AG04449 (cell line): ENCODE measurements around the gene SULF2.

Experiments
- CTCF ChIA-PET: fragments of 350-600 bp; formaldehyde crosslinking; extraction: SDS; loops from one replicate; lab custom pipeline; 2021; ENCODE audit warnings: antibody characterized with exemption; lab: Yijun Ruan, JAX
- POLR2A ChIA-PET: fragments of 400-600, 350-600 bp; formaldehyde crosslinking; extraction: SDS; loops from one replicate; lab custom pipeline; 2020; ENCODE audit warnings: antibody characterized with exemption, inconsistent platforms; lab: Yijun Ruan, JAX
- DNase-seq: peaks from one replicate; pipeline ENCODE4 v3.0.0-alpha.2; 2010; ENCODE audit warnings: low read depth, low spot score
- H3K4me3 ChIP-seq: 2 replicates; pipeline ENCODE4 v1.5.1; 2011; ENCODE audit warnings: low read depth, mild to moderate bottlenecking, control low read depth, low read length
- TF ChIP-seq, protein P1 (sequence below): IDR thresholded peaks from one replicate; pipeline ENCODE4 v1.5.1; 2011; ENCODE audit warnings: mild to moderate bottlenecking, moderate library complexity, low read length, control low read depth, inconsistent platforms; ENCODE audit not compliant: insufficient read depth; ENCODE audit errors: missing control alignments

Gene SULF2

DNA sequence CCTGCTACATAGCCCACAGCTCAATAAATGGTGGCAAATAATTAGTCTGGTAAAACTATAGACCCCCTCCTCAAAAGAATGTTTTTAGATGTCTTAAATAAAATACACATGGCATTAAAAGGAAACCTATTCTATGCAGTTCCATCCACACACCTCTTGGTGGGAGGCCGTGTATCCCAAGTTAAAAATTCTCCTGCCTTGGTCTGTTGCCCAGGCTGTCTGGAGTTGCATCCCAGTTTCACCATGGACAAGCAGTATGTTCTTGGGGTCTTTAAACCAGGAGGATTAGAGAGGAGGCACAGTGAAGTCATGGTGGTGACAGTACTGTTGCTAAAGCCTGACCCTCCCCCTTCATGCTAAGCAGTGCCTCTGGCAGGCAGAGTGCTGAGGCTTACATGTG lies 95.5 kb downstream of the SULF2 start:
- no peak for DNase-seq
- TF ChIP-seq, protein P1, sequence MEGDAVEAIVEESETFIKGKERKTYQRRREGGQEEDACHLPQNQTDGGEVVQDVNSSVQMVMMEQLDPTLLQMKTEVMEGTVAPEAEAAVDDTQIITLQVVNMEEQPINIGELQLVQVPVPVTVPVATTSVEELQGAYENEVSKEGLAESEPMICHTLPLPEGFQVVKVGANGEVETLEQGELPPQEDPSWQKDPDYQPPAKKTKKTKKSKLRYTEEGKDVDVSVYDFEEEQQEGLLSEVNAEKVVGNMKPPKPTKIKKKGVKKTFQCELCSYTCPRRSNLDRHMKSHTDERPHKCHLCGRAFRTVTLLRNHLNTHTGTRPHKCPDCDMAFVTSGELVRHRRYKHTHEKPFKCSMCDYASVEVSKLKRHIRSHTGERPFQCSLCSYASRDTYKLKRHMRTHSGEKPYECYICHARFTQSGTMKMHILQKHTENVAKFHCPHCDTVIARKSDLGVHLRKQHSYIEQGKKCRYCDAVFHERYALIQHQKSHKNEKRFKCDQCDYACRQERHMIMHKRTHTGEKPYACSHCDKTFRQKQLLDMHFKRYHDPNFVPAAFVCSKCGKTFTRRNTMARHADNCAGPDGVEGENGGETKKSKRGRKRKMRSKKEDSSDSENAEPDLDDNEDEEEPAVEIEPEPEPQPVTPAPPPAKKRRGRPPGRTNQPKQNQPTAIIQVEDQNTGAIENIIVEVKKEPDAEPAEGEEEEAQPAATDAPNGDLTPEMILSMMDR = no peak
- CTCF ChIA-PET = interaction anchor here (1.2 to 4.8 kb wide), 4 partner anchors 10 to 931 kb away, joined by 3 to 29 read pairs (median 13); no protein-coding TSS in a partner anchor
- POLR2A ChIA-PET = interaction anchor here (0.5 kb wide), 1 partner anchor 382 kb away, joined by 3 read pairs; no protein-coding TSS in a partner anchor
- no peak overlapping the region for H3K4me3 ChIP-seq

DNA sequence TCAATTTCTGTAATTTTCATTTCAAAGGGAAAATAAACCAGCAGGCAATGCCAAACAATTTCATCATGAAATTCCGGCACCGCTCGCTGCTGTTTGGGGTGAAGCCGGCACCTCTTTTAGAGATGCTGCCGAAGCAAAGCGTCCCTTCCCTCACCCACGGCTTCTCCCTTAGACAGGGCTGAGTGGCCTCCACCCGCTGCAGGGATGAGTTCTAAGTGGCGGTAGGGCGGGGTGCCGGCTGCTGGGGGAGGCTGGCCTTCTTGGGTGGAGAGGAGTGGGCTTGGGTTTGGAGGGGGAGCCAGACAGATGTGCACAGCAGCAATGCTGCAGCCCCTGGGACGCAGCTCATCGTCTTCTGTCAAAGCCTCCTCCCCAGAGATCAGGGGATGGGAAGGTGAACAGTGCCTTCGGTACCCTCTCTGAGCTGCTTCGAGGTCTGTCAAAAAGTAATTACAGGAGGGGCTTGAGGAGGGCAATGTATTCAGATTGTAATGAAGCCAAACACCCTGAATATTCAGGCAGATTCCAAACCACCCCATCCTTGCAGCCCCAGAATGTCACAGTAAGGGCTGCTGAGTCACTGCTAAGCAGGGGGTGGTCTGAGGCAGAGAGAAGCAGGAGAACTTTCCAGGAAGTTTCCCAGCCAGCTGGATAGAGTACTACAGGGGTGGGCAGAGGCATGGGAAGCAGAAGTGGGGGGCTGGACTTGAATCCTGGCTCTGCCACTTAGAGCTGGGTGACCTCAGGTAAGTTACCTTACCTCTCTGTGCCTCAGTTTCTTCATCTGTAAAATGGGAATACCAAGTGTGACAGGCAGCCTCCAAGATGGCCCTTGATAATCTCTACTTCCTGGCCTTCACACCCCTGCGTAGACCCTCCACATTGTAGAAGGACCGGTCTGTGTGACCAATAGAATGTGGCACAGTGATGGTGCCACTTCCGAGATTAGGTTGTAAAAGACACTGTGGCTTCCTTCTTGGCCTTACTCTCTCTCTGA lies 96.6 kb downstream of the SULF2 start:
- TF ChIP-seq, protein P1 = no peak
- DNase-seq = no peak
- CTCF ChIA-PET = interaction anchor here (1.2 to 4.8 kb wide), 4 partner anchors 11 to 932 kb away, joined by 4 to 29 read pairs (median 13); no protein-coding TSS in a partner anchor
- H3K4me3 ChIP-seq = no peak overlapping the region
- POLR2A ChIA-PET = no interaction called here

DNA sequence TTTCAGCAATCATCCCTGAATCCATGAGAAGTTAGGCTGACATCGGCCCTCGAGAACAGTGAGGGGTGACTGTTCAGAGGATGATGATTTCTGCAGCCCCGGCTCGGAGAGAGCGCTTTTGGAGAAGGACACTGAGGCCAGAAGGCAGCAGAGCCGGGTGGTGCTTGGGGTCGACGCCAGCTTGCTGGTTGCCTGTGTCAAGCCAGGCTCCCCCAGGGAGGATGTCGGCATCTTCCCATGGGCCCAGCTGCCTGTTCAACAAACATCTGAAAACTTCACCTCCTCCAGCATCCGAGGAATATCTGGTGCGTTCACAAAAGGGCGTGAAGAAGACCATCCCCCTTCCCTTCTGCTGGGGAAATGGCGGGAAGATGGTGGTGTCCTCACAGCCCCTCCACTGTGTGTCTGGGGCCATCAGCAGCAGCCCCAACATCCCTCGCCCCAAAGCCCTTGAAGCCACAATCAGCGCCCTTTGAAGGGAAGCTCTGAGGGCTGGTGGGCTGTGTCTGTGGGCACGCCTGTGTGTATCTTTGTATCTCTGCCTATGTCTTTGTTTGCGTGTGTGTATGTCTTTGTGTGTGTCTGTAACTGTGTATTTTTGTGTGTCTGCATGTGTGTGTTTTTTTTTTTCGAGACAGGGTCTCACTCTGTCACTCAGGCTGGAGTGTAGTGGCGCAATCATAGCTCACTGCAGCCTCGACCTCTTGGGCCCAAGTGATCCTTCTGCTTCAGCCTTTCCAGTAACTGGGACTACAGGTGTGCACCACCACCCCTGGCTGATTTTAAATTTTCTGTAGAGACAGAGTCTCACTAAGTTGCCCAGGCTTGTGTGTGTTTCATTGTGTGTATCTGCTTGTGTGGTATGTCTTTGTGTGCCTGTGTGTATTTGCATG lies 97.9 kb downstream of the SULF2 start:
- no peak overlapping the region for H3K4me3 ChIP-seq
- POLR2A ChIA-PET = no interaction called here
- TF ChIP-seq, protein P1 = no peak
- CTCF ChIA-PET = interaction anchor here (1.6 to 4.0 kb wide), 2 partner anchors 608 to 933 kb away, joined by 3 to 19 read pairs; no protein-coding TSS in a partner anchor
- DNase-seq = no peak

DNA sequence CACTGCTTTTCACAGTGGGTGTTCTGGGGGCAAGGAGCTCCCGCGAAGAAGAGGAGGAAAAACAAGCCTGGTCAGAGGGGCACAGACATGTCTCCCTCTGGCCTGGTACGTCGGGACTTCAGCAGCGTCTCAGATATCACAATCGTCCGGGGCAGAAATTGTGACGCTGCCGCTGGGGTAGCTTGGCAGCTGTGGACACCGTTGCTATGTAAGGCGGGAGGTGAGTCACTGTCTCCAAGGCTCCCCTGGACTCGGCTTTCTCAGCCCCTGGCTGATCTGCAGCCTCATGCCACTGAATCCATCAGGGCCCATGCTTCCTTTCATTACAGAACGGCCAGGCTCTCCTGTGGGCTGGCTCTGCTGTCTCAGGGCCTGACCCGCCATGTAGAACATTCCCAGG lies 98.7 kb downstream of the SULF2 start:
- CTCF ChIA-PET = interaction anchor here (1.6 to 4.0 kb wide), 2 partner anchors 609 to 934 kb away, joined by 3 to 19 read pairs; no protein-coding TSS in a partner anchor
- DNase-seq = no peak
- H3K4me3 ChIP-seq = no peak overlapping the region
- TF ChIP-seq, protein P1 = no peak
- POLR2A ChIA-PET = no interaction called here

DNA sequence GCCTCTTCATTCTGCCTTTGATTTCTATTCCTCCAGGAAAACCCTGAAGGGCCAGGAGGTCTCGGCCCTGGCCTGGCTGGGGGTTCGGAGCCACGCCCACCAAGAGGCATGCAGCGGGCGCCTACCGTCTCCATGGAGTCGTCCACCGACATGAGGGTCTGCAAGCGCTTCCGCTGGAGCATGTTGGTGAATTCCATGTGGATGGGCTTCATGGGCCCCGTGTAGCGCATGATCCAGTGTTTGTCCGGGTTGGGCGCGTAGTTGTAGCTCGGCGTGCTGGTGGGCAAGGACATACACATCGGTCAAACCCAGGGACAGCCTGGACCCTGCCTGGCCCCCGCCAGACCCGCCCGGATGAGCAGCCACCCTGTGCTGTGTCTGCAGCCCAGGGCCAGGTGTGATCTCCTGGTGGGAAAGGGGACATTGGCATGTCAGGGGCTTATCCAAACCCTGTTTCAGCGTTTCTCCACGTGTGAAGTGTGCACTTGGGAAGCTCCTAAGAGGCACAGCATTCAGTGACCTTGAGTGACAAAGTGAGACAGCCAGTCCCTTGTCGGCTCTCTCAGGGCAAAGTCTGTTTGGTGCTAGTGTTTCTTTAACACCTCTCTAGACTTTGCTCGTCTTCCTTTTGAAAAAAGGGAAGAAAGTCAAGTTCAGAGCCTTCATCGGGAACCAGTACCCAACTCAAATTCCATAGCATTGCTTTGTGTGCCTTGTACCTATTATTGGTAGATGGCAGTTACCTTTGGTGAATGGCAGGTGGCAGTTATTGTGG lies 100.8 kb downstream of the SULF2 start:
- CTCF ChIA-PET = interaction anchor here (0.6 to 4.0 kb wide), 2 partner anchors 37 to 936 kb away, joined by 3 to 19 read pairs; no protein-coding TSS in a partner anchor
- H3K4me3 ChIP-seq = no peak overlapping the region
- TF ChIP-seq, protein P1 = no peak
- POLR2A ChIA-PET = no interaction called here
- no peak for DNase-seq
